Stomach (tissue), 9 donors: ENCODE results near the gene SFXN4. TPM values are rescaled to one million over a fixed set of nuclear protein-coding genes. Genes with fewer than 3 reads are reported as not detected.

ENCODE experiments used
- DNase-seq, 2 donors: peaks; one replicate each; pipeline versions ENCODE4 v3.0.0 to v3.0.0-alpha.2; 2013 to 2019
- H3K27ac ChIP-seq, 5 donors: fragments of 200-600 bp in 4 of 5; sonication (generic) in 4 of 5; one replicate each; pipeline ENCODE4 v1.5.1; 2013 to 2019; ENCODE audit warnings: mild to moderate bottlenecking in 1 of 5, moderate library complexity in 1 of 5
- H3K27me3 ChIP-seq, 3 donors: fragments of 200-600 bp; sonication (generic); one replicate each; pipeline ENCODE4 v1.5.1; 2017 to 2019; ENCODE audit warnings: mixed run types in 1 of 3
- H3K36me3 ChIP-seq, 4 donors: fragments of 200-600 bp; sonication (generic); 1 replicate in 3 of 4; 2 replicates in 1 of 4; pipeline ENCODE4 v1.5.1; 2016 to 2019
- H3K4me1 ChIP-seq, 4 donors: fragments of 200-600 bp; sonication (generic); one replicate each; pipeline ENCODE4 v1.5.1; 2016 to 2019
- H3K4me3 ChIP-seq, 4 donors: fragments of 200-600 bp; sonication (generic) in 3 of 4; one replicate each; pipeline ENCODE4 v1.5.1; 2016 to 2019; ENCODE audit warnings: mild to moderate bottlenecking in 1 of 4
- H3K9me3 ChIP-seq, 4 donors: fragments of 200-600 bp; sonication (generic); one replicate each; pipeline ENCODE4 v1.5.1; 2016 to 2019
- CTCF ChIP-seq, 7 experiments: fragments of 450-650 bp in 4 of 7; fragments of 200-600 bp in 3 of 7; sonication (generic) in 3 of 7; IDR thresholded peaks; one replicate each; pipeline ENCODE4 v1.5.1; 2016 to 2019; ENCODE audit warnings: antibody characterized with exemption in 7 of 7, control low read depth in 2 of 7, mild to moderate bottlenecking in 1 of 7
- EP300 ChIP-seq: sonication (generic); formaldehyde crosslinking; IDR thresholded peaks from one replicate; pipeline ENCODE4 v1.6.1; 2017; ENCODE audit warnings: antibody characterized with exemption
- POLR2A ChIP-seq, 4 donors: fragments of 450-650 bp; IDR thresholded peaks; one replicate each; pipeline ENCODE4 v1.6.1; 2016; ENCODE audit warnings: antibody characterized with exemption in 4 of 4, control low read depth in 2 of 4, mild to moderate bottlenecking in 1 of 4, moderate library complexity in 1 of 4
- POLR2AphosphoS5 ChIP-seq, 3 donors: sonication (generic); formaldehyde crosslinking; IDR thresholded peaks; one replicate each; pipeline ENCODE4 v1.6.1; 2016; ENCODE audit warnings: antibody characterized with exemption in 3 of 3
- WGBS, 5 donors: extraction: QIAGEN DNeasy Blood & Tissue Kit in 3 of 5; methylation state at CpG; one replicate each; pipeline versions ENCODE4 v1.1.5 to v1.1.7; 2013 to 2018; 5-methylcytosine and 5-hydroxymethylcytosine counted together
- intact Hi-C: fragments of 100-400 bp; cut with DNase I; formaldehyde crosslinking; loops from one replicate; pipeline ENCODE4 v1.15.1; 2023; ENCODE audit warnings: low total_unique reads
- polyA plus RNA-seq, 3 donors: library from polyadenylated mRNA; stranded (reverse); fragments of 200-250 nt; gene quantifications; one replicate each; pipeline ENCODE4 v1.2.3, GENCODE V29; 2013
- total RNA-seq, 5 donors: library from RNA; depleted of rRNA; stranded (reverse); fragments of >200 nt; gene quantifications; one replicate each; pipeline versions ENCODE4 v1.1.0 to v1.2.3, GENCODE V29; 2014 to 2016
- donor health status: healthy with polysubstance abuse.
- donor health status: Bipolar disorder and iron deficiency.
- donor health status: healthy.

SFXN4 gene
- total and polyA plus RNA-seq, 8 donors: 2.7 to 72.7 (median 24.8) TPM

- H3K27ac ChIP-seq: peak overlapping the region; percentile 97 to 100 (median 98)
- peaks cover 33 to 58% (median 55%) of the 10 kb centered on the region in 4 donors for H3K4me1 ChIP-seq
- no peaks in the 10 kb centered on the region for H3K9me3 ChIP-seq
- peak overlapping the region; percentile 63 to 88 (median 74) for H3K4me3 ChIP-seq
- intact Hi-C loops: loop anchor here (10.0 kb wide), 2 partner anchors 207 to 237 kb away; no protein-coding TSS in a partner anchor
- H3K36me3 ChIP-seq: peaks cover 0 to 4% (median 0%) of the 10 kb centered on the region in 4 donors
- peak; percentile 50 to 84 for DNase-seq
- no peak for TF ChIP-seq EP300
- TF ChIP-seq POLR2AphosphoS5 (IDR thresholded peaks at IDR 0.05): peak in 1 of 3 donors; percentile 11
- no peak for TF ChIP-seq POLR2A (IDR thresholded peaks at IDR 0.05)
- TF ChIP-seq CTCF (IDR thresholded peaks at IDR 0.05): no peak
- no peaks in the 10 kb centered on the region for H3K27me3 ChIP-seq
- 0 to 1% (median 0%) methylated on average over 45 to 61 of the region's 62 CpGs for WGBS, 5 donors
Measured at GRCh38 chr10:119207713-119208552, 42.4 kb upstream of the SFXN4 start.

- Histone ChIP-seq H3K4me3 (peak within 1 kb of the TSS; percentile 63 to 88 (median 74)), H3K27me3 (no peaks in the 10 kb centered on the region), H3K27ac (peak within 1 kb of the TSS; percentile 97 to 100 (median 98)), H3K9me3 (no peaks in the 10 kb centered on the region), H3K36me3 (no peaks in the 10 kb centered on the region), H3K4me1 (peaks cover 30 to 52% (median 49%) of the 10 kb centered on the region in 4 donors)
- intact Hi-C loops: loop anchor here (10.0 kb wide), 2 partner anchors 207 to 237 kb away; no protein-coding TSS in a partner anchor
- 0 to 1% (median 0%) methylated on average over 8 to 34 of the region's 34 CpGs for WGBS, 5 donors
- peak; percentile 96 to 99 for DNase-seq
- no peak for TF ChIP-seq CTCF (IDR thresholded peaks at IDR 0.05)
- TF ChIP-seq POLR2A (IDR thresholded peaks at IDR 0.05): no peak
- TF ChIP-seq POLR2AphosphoS5 (IDR thresholded peaks at IDR 0.05): peak; percentile 84 to 94 (median 84)
- TF ChIP-seq EP300: no peak
Measured at GRCh38 chr10:119207366-119207666, 41.8 kb upstream of the SFXN4 start, which contains the start of gene GRK5. Gene GRK5, plus strand, starts transcription at chr10:119207571. Its CDS starts 347 bp downstream, at chr10:119207918.

- TF ChIP-seq POLR2A (IDR thresholded peaks at IDR 0.05): no peak
- no peak for TF ChIP-seq POLR2AphosphoS5 (IDR thresholded peaks at IDR 0.05)
- TF ChIP-seq EP300: no peak
- peak in 4 of 7 experiments; percentile 35 to 87 (median 72) for TF ChIP-seq CTCF (IDR thresholded peaks at IDR 0.05)
- WGBS, 5 donors: 0 to 1% (median 0%) methylated on average over 37 to 97 of the region's 97 CpGs
- H3K27ac ChIP-seq: peak overlapping the region; percentile 97 to 100 (median 98)
- H3K27me3 ChIP-seq: no peaks in the 10 kb centered on the region
- H3K36me3 ChIP-seq: no peaks in the 10 kb centered on the region
- H3K4me3 ChIP-seq: peak overlapping the region; percentile 63 to 88 (median 74)
- H3K9me3 ChIP-seq: no peaks in the 10 kb centered on the region
- intact Hi-C loops: loop anchor here (10.0 kb wide), 2 partner anchors 208 to 238 kb away; no protein-coding TSS in a partner anchor
- DNase-seq: peak; percentile 76 to 91
- peaks cover 25 to 46% (median 44%) of the 10 kb centered on the region in 4 donors for H3K4me1 ChIP-seq
Measured at GRCh38 chr10:119206603-119207365, 41.3 kb upstream of the SFXN4 start.
